ENCODE data around the gene MAP2K2.

DNA sequence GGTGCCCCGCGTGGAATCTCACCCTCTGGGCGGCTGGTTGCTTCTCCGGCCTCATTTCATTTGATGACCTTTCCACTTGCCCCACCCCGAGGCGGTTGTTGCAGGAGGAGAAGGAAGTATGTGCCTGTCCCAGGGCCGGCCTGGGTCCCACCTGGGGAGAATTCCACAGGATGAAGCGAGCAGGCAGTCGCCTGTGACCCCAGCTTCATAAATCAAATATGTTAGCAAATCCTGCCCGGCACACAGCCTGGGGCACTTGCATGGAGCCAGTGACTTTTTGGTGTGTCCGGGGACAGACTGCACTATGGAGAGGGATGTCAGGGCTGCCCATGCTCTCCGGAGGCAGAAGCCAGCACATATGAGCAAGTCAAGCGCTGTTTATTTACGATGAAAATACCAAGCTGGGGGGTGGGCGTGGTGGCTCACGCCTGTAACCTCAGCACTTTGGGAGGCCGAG lies 37.5 kb downstream of the MAP2K2 start:
- TF ChIP-seq, protein P1, sequence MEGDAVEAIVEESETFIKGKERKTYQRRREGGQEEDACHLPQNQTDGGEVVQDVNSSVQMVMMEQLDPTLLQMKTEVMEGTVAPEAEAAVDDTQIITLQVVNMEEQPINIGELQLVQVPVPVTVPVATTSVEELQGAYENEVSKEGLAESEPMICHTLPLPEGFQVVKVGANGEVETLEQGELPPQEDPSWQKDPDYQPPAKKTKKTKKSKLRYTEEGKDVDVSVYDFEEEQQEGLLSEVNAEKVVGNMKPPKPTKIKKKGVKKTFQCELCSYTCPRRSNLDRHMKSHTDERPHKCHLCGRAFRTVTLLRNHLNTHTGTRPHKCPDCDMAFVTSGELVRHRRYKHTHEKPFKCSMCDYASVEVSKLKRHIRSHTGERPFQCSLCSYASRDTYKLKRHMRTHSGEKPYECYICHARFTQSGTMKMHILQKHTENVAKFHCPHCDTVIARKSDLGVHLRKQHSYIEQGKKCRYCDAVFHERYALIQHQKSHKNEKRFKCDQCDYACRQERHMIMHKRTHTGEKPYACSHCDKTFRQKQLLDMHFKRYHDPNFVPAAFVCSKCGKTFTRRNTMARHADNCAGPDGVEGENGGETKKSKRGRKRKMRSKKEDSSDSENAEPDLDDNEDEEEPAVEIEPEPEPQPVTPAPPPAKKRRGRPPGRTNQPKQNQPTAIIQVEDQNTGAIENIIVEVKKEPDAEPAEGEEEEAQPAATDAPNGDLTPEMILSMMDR (IDR thresholded peaks at IDR 0.05): no peak
- TF ChIP-seq KDM1A (IDR thresholded peaks at IDR 0.05; ENCODE audit: low read depth) (no peak), EP300 (IDR thresholded peaks at IDR 0.05) (no peak), HEYL (CRISPR knock-in tag; IDR thresholded peaks at IDR 0.05) (no peak), RFX5 (IDR thresholded peaks at IDR 0.05) (no peak), CEBPB (IDR thresholded peaks at IDR 0.05) (no peak), RNF2 (IDR thresholded peaks at IDR 0.05; ENCODE audit: borderline replicate concordance, low read depth) (no peak), JUNB (IDR thresholded peaks at IDR 0.05) (no peak), POLR2A (IDR thresholded peaks at IDR 0.05; ENCODE audit: low read length) (no peak), MAZ (IDR thresholded peaks at IDR 0.05; ENCODE audit: borderline replicate concordance, low read depth, low read length) (no peak), PHF8 (IDR thresholded peaks at IDR 0.05; ENCODE audit: borderline replicate concordance, low read depth) (no peak), SMC3 (IDR thresholded peaks at IDR 0.05) (no peak), CHD2 (IDR thresholded peaks at IDR 0.05; ENCODE audit: low read length, partially characterized antibody) (no peak)
- TF ChIP-seq, protein P2, sequence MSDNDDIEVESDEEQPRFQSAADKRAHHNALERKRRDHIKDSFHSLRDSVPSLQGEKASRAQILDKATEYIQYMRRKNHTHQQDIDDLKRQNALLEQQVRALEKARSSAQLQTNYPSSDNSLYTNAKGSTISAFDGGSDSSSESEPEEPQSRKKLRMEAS (IDR thresholded peaks at IDR 0.05): no peak

All from A549 (cell line).